ENCODE measurements around the gene KLHL17.

Gene KLHL17

GRCh38 chr1:960363-961131 lies at the start of gene KLHL17:
Gene KLHL17, plus strand, starts transcription at chr1:960584. Its CDS starts 110 bp downstream, at chr1:960694.
- DNase-seq = peak; percentile 82

GRCh38 chr1:910881-911721 lies 49.3 kb upstream of the KLHL17 start:
- no peak for DNase-seq

GRCh38 chr1:911875-912739 lies 48.3 kb upstream of the KLHL17 start:
- no peak for DNase-seq

DNA sequence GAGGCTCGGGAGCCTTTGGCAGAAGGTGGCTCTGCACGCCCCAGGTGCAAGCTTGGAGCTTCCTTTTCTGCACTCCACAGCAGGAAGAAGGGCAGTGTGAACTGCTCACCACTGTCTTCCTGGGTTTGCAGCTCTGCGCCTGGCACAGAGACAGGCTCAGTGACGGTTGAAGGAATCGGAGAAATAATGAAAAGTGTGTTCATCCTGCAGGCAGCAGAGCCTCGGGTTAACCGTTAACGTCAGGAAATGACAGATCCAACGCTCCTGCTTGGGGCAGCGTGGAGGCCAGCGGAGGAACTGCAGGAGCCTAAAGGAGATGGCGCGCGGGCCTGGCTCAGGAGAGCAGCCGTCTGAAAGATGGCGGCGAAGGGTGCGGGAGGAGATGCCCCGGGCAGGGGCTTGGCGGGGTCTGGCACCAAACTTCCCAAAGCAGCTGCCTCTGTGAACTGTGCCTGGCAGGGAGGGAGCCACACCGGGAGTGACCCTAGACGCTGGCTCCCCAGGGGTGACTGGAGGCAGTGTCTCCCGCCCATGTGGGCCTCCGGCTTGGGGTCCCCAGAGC lies 47.6 kb upstream of the KLHL17 start:
- no peak for DNase-seq

- no peak for DNase-seq
These were observed 46.8 kb upstream of the KLHL17 start for GRCh38 chr1:913491-914130.

- DNase-seq = no peak
These were observed 46.1 kb upstream of the KLHL17 start for GRCh38 chr1:914131-914890.

GRCh38 chr1:914891-915280 lies 45.5 kb upstream of the KLHL17 start:
- DNase-seq = no peak

- DNase-seq = no peak
These were observed 44.9 kb upstream of the KLHL17 start for GRCh38 chr1:915295-916172.

GRCh38 chr1:916173-917075 lies 44.0 kb upstream of the KLHL17 start:
- no peak for DNase-seq

- DNase-seq = no peak
These were observed 43.3 kb upstream of the KLHL17 start for GRCh38 chr1:917076-917459.

DNA sequence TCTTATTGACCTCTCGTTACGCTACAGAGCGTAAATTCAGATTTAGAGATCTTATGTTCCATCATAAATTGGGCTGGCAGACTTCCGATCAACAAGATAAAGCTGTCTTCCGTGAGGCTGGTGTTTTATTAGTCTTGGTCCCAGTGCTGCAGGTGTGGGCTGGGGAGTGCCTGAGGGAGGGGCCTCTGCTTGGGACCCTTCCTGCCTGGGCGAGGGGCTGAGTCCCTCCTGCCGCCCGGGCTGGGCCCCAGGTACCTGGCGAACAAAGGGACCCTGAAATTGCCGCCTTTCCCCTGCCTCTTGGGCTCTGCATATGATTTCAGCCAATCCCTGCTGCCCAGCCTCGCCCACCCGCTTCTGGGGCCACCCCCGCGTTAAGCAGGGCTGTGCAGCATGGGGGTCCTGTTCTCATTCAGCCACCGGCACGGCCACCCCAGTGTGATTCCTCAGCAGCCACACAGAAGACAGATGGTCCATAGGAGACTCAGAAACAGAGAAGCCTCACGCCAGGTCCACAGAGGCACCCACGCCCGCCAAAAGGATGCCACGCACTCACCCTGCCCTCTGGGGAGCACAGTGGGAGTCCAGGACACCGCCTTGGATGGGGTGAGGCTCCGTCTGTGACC lies 42.8 kb upstream of the KLHL17 start:
- DNase-seq = no peak

GRCh38 chr1:918353-918752 lies 42.0 kb upstream of the KLHL17 start:
- DNase-seq = no peak

GRCh38 chr1:918843-919242 lies 41.5 kb upstream of the KLHL17 start:
- no peak for DNase-seq

DNA sequence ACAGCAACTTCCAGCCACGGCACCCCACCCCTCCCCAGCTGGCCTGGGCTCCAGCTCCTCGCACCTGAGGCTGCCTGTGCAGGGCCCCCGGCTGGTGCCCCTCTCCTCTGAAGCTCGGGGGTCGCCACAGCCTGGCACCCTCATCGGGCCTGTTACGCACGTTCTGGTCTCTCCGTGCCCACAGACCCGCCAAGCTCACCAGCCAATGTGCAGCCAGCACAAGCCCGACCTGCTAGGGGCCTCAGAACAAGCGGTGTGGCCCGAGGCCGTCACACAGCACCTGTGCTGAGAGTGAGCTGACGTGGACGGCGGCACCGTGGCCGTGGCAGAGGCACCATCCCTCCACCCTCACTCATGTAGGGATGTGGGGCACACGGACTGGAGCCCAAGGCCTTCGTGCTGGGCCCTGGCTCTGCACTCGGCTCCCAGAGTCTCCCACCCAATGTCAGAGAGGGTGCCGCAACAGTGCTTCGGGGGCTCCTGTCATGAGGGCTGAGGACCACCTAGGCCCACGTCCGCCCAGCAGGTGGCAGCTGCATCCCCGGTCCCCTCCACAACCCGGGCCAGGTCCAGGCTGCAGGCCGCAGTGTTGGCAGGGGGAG lies 41.0 kb upstream of the KLHL17 start:
- no peak for DNase-seq

DNA sequence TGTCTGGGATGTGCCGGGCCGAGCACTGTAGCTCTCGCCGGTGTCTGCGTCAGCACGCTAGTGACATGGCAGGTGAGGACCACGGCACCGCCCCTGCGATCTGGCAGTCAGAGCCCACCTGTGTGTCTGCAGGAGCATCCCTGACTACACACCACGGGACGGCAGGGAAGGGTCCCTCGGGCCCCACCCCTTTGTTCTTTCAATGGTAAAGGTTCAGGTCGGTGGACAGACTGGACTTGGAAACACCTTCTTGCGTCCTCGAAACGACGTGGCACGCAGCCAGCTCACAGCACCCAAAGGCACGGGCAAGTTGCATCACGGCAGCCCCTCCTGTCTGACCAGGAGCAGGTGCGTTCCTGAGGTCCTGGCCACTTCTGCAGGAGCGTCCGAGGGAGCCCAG lies 40.4 kb upstream of the KLHL17 start:
- no peak for DNase-seq

DNA sequence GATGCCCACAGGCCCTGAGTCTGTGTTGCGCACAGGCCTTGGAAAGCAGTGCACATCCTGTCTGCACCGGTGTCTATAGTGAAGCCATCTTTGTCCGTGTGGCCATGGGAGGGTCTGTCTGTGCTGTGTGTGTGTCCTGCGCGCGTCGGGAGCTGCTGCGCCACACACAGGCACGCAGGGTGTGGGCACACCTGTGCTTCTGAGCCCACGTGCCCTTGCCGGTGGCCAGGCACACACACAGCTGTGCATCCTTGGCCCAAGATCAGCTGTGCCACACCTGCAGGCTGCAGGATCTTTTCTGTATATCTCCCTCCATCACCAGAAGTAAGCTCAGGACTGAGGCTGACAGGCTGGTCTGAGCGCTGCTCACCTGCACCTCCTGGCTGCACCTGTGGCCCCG lies 39.9 kb upstream of the KLHL17 start:
- no peak for DNase-seq

- peak; percentile 41 for DNase-seq
These were observed 39.2 kb upstream of the KLHL17 start for GRCh38 chr1:921011-921837.
